Measurements from ENCODE around the gene HRCT1. TPM values are rescaled to one million over a fixed set of nuclear protein-coding genes. Genes with fewer than 3 reads are reported as not detected.

The HRCT1 gene
- total RNA-seq, 1 donor from 2014 or later: not detected

- H3K36me3 Mint-ChIP-seq (ENCODE audit: unreplicated experiment): no peaks in the 10 kb centered on the region
- H3K9me3 Mint-ChIP-seq (ENCODE audit: unreplicated experiment): peaks cover 3% of the 10 kb centered on the region
- no peak overlapping the region for H3K4me3 Mint-ChIP-seq (ENCODE audit: unreplicated experiment)
- peaks cover 3% of the 10 kb centered on the region for H3K4me1 Mint-ChIP-seq (ENCODE audit: low read depth, unreplicated experiment)
- H3K27ac Mint-ChIP-seq (ENCODE audit: unreplicated experiment): no peak overlapping the region
- TF ChIP-seq CTCF (IDR thresholded peaks at IDR 0.05; ENCODE audit: partially characterized antibody, unreplicated experiment): no peak
- no peak for DNase-seq
- peaks cover 2% of the 10 kb centered on the region for H3K27me3 Mint-ChIP-seq (ENCODE audit: unreplicated experiment)
Measured at GRCh38 chr9:35915681-35916294, 9.8 kb downstream of the HRCT1 start.

- DNase-seq: no peak
- Mint-ChIP-seq H3K9me3 (ENCODE audit: unreplicated experiment) (peaks cover 1% of the 10 kb centered on the region), H3K4me3 (ENCODE audit: unreplicated experiment) (no peak overlapping the region), H3K4me1 (ENCODE audit: low read depth, unreplicated experiment) (no peaks in the 10 kb centered on the region), H3K36me3 (ENCODE audit: unreplicated experiment) (no peaks in the 10 kb centered on the region), H3K27me3 (ENCODE audit: unreplicated experiment) (peaks cover 2% of the 10 kb centered on the region), H3K27ac (ENCODE audit: unreplicated experiment) (no peak overlapping the region)
- no peak for TF ChIP-seq CTCF (IDR thresholded peaks at IDR 0.05; ENCODE audit: partially characterized antibody, unreplicated experiment)
Measured at GRCh38 chr9:35917261-35917660, 11.3 kb downstream of the HRCT1 start.

DNA sequence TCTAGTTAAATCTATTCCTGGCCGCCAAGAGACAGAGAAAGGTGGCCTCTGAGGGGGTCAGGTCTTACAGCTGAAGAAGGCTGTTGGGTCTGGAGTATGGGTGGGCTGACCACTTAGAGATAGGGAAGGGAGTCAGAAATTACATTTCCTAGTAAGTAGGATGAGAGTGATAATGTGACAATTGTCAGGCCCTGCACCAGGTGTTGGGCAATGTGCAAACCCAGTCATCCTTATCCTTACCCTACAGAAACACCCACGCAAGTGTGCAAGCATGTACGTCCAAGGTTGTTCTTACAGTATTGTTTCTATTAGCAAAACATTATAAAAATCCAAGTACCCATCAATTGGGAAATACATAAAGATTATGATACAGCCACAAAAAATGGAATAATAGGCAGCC lies 12.8 kb downstream of the HRCT1 start:
- Mint-ChIP-seq H3K4me1 (ENCODE audit: low read depth, unreplicated experiment) (no peaks in the 10 kb centered on the region), H3K27ac (ENCODE audit: unreplicated experiment) (no peak overlapping the region), H3K27me3 (ENCODE audit: unreplicated experiment) (peaks cover 2% of the 10 kb centered on the region), H3K4me3 (ENCODE audit: unreplicated experiment) (no peak overlapping the region), H3K9me3 (ENCODE audit: unreplicated experiment) (peaks cover 1% of the 10 kb centered on the region), H3K36me3 (ENCODE audit: unreplicated experiment) (no peaks in the 10 kb centered on the region)
- no peak for DNase-seq
- no peak for TF ChIP-seq CTCF (IDR thresholded peaks at IDR 0.05; ENCODE audit: partially characterized antibody, unreplicated experiment)

DNA sequence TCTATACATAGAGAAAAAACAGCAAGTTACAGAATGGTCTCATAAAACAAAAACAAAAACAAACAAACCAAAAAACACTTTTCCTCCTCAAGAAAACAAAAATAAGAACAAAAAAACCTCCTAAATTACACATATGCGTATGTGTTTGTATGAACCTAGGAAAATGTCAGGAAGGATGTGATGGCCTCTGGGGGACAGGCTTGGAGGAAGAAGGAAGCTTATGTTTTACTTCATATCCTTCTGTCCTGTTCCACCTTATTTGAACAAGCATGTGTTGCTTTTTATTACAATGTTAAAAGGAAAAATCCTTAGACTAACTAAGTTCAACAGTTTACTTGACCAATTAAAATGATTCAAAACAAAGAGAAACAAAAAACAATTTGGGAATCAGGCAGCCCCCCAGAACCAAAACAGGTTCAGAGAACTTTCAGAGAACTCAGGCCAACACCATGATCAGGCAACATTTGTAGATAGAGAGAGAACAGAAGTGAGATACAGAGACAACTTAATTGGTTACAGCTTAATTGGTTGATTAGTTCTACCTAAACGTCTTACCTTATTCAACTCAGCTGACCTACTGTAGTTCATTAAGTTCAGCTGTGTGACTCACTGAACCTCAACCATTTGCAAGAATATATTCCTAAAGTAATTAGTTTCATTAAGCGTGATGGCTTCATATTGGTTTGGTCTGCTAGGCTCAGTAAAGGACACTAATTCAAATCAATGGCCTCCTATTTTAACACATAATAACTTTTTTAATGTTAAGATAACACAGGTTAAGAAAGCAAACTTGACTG lies 13.4 kb downstream of the HRCT1 start:
- no peaks in the 10 kb centered on the region for H3K36me3 Mint-ChIP-seq (ENCODE audit: unreplicated experiment)
- no peak for TF ChIP-seq CTCF (IDR thresholded peaks at IDR 0.05; ENCODE audit: partially characterized antibody, unreplicated experiment)
- H3K4me1 Mint-ChIP-seq (ENCODE audit: low read depth, unreplicated experiment): no peaks in the 10 kb centered on the region
- no peak for DNase-seq
- no peak overlapping the region for H3K27ac Mint-ChIP-seq (ENCODE audit: unreplicated experiment)
- peaks cover 1% of the 10 kb centered on the region for H3K9me3 Mint-ChIP-seq (ENCODE audit: unreplicated experiment)
- peaks cover 2% of the 10 kb centered on the region for H3K27me3 Mint-ChIP-seq (ENCODE audit: unreplicated experiment)
- H3K4me3 Mint-ChIP-seq (ENCODE audit: unreplicated experiment): no peak overlapping the region

- no peak for DNase-seq
- TF ChIP-seq CTCF (IDR thresholded peaks at IDR 0.05; ENCODE audit: partially characterized antibody, unreplicated experiment): no peak
- Mint-ChIP-seq H3K4me1 (ENCODE audit: low read depth, unreplicated experiment) (no peaks in the 10 kb centered on the region), H3K9me3 (ENCODE audit: unreplicated experiment) (peaks cover 1% of the 10 kb centered on the region), H3K36me3 (ENCODE audit: unreplicated experiment) (no peaks in the 10 kb centered on the region), H3K4me3 (ENCODE audit: unreplicated experiment) (no peak overlapping the region), H3K27me3 (ENCODE audit: unreplicated experiment) (peaks cover 2% of the 10 kb centered on the region), H3K27ac (ENCODE audit: unreplicated experiment) (no peak overlapping the region)
Measured at GRCh38 chr9:35920051-35920620, 14.1 kb downstream of the HRCT1 start.

Data from glutamatergic neuron (in vitro differentiated cells).